MM.1S (cell line): ENCODE results near the gene NADK.

Experiments
- DNase-seq: peaks from one replicate; pipeline ENCODE4 v3.0.0-alpha.2; 2015
- H2AFZ ChIP-seq: fragments of 300-600 bp; sonication (generic); 2 replicates; pipeline ENCODE4 v1.6.0; 2016; ENCODE audit warnings: antibody characterized with exemption, low read length
- H3F3A ChIP-seq: fragments of 300-600 bp; sonication (generic); 2 replicates; pipeline ENCODE4 v1.6.1; 2016; ENCODE audit warnings: mild to moderate bottlenecking, antibody characterized with exemption, low read length, moderate library complexity, mixed read lengths; ENCODE audit not compliant: insufficient read depth
- H3K27ac ChIP-seq: fragments of 300-600 bp; sonication (generic); 2 replicates; pipeline ENCODE4 v1.5.1; 2016; ENCODE audit warnings: mild to moderate bottlenecking, low read length
- H3K27me3 ChIP-seq: fragments of 300-600 bp; sonication (generic); replicated peaks from 2 replicates; pipeline ENCODE4 v1.6.0; 2016; ENCODE audit warnings: low read length; ENCODE audit not compliant: insufficient read depth
- H3K36me3 ChIP-seq: fragments of 300-600 bp; sonication (generic); replicated peaks from 2 replicates; pipeline ENCODE4 v1.6.1; 2016; ENCODE audit warnings: mild to moderate bottlenecking, low read length, mixed read lengths; ENCODE audit not compliant: insufficient read depth
- H3K4me1 ChIP-seq: fragments of 300-600 bp; sonication (generic); 2 replicates; pipeline ENCODE4 v1.6.1; 2016; ENCODE audit warnings: low read length, mixed read lengths
- H3K4me2 ChIP-seq: fragments of 300-600 bp; sonication (generic); 2 replicates; pipeline ENCODE4 v1.6.0; 2016; ENCODE audit warnings: low read depth, low read length
- H3K4me3 ChIP-seq: fragments of 300-600 bp; sonication (generic); 2 replicates; pipeline ENCODE4 v1.5.1; 2016; ENCODE audit warnings: low read length, mixed read lengths
- H3K79me2 ChIP-seq: fragments of 300-600 bp; sonication (generic); 2 replicates; pipeline ENCODE4 v1.6.1; 2016; ENCODE audit warnings: mixed run types, low read length, mixed read lengths
- H3K9ac ChIP-seq: fragments of 300-600 bp; sonication (generic); 2 replicates; pipeline ENCODE4 v1.6.1; 2016; ENCODE audit warnings: low read length, mixed read lengths
- H3K9me2 ChIP-seq: fragments of 300-600 bp; sonication (generic); replicated peaks from 2 replicates; pipeline ENCODE4 v1.6.1; 2016; ENCODE audit warnings: mild to moderate bottlenecking, low read length, mixed read lengths; ENCODE audit not compliant: insufficient read depth
- H3K9me3 ChIP-seq: fragments of 300-600 bp; sonication (generic); replicated peaks from 2 replicates; pipeline ENCODE4 v1.6.1; 2016; ENCODE audit warnings: mild to moderate bottlenecking, low read length, mixed read lengths; ENCODE audit not compliant: insufficient read depth
- H4K20me1 ChIP-seq: fragments of 300-600 bp; sonication (generic); 2 replicates; pipeline ENCODE4 v1.6.1; 2016; ENCODE audit warnings: mild to moderate bottlenecking, low read length, moderate library complexity, mixed read lengths; ENCODE audit not compliant: insufficient read depth
- EZH2 ChIP-seq: fragments of 300-600 bp; sonication (generic); optimal IDR thresholded peaks from 2 replicates; pipeline ENCODE3; 2017; ENCODE audit warnings: low read depth, mild to moderate bottlenecking, antibody characterized with exemption, low read length, mixed read lengths
- EZH2phosphoT487 ChIP-seq: fragments of 300-600 bp; sonication (generic); IDR thresholded peaks from 2 replicates; pipeline ENCODE4 v1.6.1; 2018; ENCODE audit warnings: antibody characterized with exemption, low read length
- TF ChIP-seq, protein P1 (sequence below): fragments of 300-600 bp; sonication (generic); IDR thresholded peaks from 2 replicates; pipeline ENCODE4 v1.5.1; 2016; ENCODE audit warnings: antibody characterized with exemption, low read length, mixed read lengths

The NADK gene

DNA sequence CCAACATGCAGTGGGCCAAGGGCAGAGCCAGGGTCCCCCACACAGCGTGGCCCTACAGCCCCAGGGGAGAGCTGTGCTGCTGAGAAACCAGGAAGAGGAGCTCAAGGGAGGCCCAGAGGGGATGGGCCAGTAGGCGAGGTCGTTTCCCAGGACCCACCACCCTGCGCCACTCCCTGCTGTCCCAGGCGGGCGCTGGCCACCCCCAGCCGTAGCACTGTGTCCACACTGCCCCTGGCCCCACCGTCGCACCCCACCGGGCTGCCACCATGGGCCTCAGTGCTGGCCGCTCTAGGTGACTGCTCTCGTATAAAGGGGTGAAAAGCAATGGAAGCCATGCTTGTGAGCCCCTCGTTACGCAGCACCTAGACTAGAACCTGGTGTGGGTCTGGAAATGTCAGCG is 22.4 kb downstream of the NADK start:
- H3K27me3 ChIP-seq = no peaks in the 10 kb centered on the region
- no peaks in the 10 kb centered on the region; the same call in 1 of the 2 replicates for H4K20me1 ChIP-seq
- H3K4me2 ChIP-seq = no peak overlapping the region
- H3F3A ChIP-seq = no peaks in the 10 kb centered on the region
- H3K4me1 ChIP-seq = no peaks in the 10 kb centered on the region
- TF ChIP-seq EZH2phosphoT487 = no peak
- TF ChIP-seq, protein P1, sequence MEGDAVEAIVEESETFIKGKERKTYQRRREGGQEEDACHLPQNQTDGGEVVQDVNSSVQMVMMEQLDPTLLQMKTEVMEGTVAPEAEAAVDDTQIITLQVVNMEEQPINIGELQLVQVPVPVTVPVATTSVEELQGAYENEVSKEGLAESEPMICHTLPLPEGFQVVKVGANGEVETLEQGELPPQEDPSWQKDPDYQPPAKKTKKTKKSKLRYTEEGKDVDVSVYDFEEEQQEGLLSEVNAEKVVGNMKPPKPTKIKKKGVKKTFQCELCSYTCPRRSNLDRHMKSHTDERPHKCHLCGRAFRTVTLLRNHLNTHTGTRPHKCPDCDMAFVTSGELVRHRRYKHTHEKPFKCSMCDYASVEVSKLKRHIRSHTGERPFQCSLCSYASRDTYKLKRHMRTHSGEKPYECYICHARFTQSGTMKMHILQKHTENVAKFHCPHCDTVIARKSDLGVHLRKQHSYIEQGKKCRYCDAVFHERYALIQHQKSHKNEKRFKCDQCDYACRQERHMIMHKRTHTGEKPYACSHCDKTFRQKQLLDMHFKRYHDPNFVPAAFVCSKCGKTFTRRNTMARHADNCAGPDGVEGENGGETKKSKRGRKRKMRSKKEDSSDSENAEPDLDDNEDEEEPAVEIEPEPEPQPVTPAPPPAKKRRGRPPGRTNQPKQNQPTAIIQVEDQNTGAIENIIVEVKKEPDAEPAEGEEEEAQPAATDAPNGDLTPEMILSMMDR = no peak
- TF ChIP-seq EZH2 = no peak
- H3K36me3 ChIP-seq = peaks cover 4% of the 10 kb centered on the region
- H3K79me2 ChIP-seq = peaks cover 42% of the 10 kb centered on the region
- no peak overlapping the region for H3K4me3 ChIP-seq
- H3K27ac ChIP-seq = no peak overlapping the region
- DNase-seq = no peak
- H3K9me3 ChIP-seq = no peaks in the 10 kb centered on the region
- no peak overlapping the region for H2AFZ ChIP-seq
- H3K9me2 ChIP-seq = no peaks in the 10 kb centered on the region
- H3K9ac ChIP-seq = no peak overlapping the region

GRCh38 chr1:1755426-1755825 is 22.8 kb downstream of the NADK start:
- TF ChIP-seq, protein P1 = no peak
- no peak for TF ChIP-seq EZH2phosphoT487
- TF ChIP-seq EZH2 = no peak
- peaks cover 4% of the 10 kb centered on the region for H3K36me3 ChIP-seq

GRCh38 chr1:1754051-1754815 is 24.0 kb downstream of the NADK start:
- H3K27ac ChIP-seq = no peak overlapping the region
- DNase-seq = no peak
- peaks cover 26% of the 10 kb centered on the region for H3K79me2 ChIP-seq
- H3K4me3 ChIP-seq = no peak overlapping the region
- H3K4me2 ChIP-seq = no peak overlapping the region
- no peaks in the 10 kb centered on the region for H3K27me3 ChIP-seq
- no peaks in the 10 kb centered on the region; the same call in 1 of the 2 replicates for H4K20me1 ChIP-seq
- no peak for TF ChIP-seq EZH2phosphoT487
- no peaks in the 10 kb centered on the region for H3K4me1 ChIP-seq
- no peaks in the 10 kb centered on the region for H3K9me2 ChIP-seq
- no peaks in the 10 kb centered on the region for H3F3A ChIP-seq
- no peaks in the 10 kb centered on the region for H3K9me3 ChIP-seq
- no peak overlapping the region for H2AFZ ChIP-seq
- peaks cover 4% of the 10 kb centered on the region for H3K36me3 ChIP-seq
- H3K9ac ChIP-seq = no peak overlapping the region

More at GRCh38 chr1:1755426-1755825, 22.8 kb downstream of the NADK start:
- Histone ChIP-seq H3K27me3 (no peaks in the 10 kb centered on the region), H3K9me3 (no peaks in the 10 kb centered on the region), H3K27ac (no peak overlapping the region), H3K9ac (no peak overlapping the region), H3F3A (no peaks in the 10 kb centered on the region), H3K4me1 (no peaks in the 10 kb centered on the region), H3K9me2 (no peaks in the 10 kb centered on the region), H4K20me1 (no peaks in the 10 kb centered on the region; the same call in 1 of the 2 replicates), H2AFZ (no peak overlapping the region), H3K4me3 (no peak overlapping the region), H3K79me2 (peaks cover 38% of the 10 kb centered on the region), H3K4me2 (no peak overlapping the region)
- DNase-seq = no peak

DNA sequence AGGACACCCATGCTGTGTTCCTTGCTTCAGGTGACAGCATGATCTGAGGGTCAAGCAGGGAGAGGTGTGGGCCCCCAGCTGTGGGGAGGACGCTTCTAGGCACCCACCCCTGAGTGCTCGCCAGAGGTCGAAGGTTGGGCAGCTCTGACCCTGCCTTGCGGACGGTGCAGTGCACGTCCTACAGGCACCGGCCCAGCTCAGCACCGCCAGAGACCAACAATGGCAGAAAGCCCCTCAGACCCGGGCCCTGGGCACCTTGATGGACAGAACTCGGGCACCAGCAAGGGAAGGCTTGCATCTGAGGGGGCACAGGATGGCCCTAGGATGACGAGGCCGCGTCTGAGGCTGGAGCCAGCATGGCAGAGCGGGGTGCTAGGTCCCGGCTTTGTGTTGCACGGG is 24.7 kb downstream of the NADK start:
- TF ChIP-seq EZH2phosphoT487 = no peak
- TF ChIP-seq EZH2 = no peak
- TF ChIP-seq, protein P1 = no peak
- Histone ChIP-seq H4K20me1 (no peaks in the 10 kb centered on the region), H2AFZ (no peak overlapping the region), H3K9ac (no peak overlapping the region), H3K4me1 (no peaks in the 10 kb centered on the region), H3K9me2 (no peaks in the 10 kb centered on the region), H3K27me3 (no peaks in the 10 kb centered on the region), H3K4me2 (no peak overlapping the region), H3K9me3 (no peaks in the 10 kb centered on the region), H3F3A (no peaks in the 10 kb centered on the region), H3K4me3 (no peak overlapping the region), H3K27ac (no peak overlapping the region), H3K36me3 (peaks cover 4% of the 10 kb centered on the region), H3K79me2 (peaks cover 19% of the 10 kb centered on the region)
- DNase-seq = no peak
